GM10266 (cell line): ENCODE measurements around the gene SHH.

Experiments used
- DNase-seq: peaks from one replicate; pipeline ENCODE4 v3.0.0; 2012; ENCODE audit errors: extremely low spot score
- CTCF ChIP-seq: IDR thresholded peaks from 2 replicates; pipeline ENCODE4 v1.5.1; 2012; ENCODE audit warnings: mild to moderate bottlenecking, low read depth; ENCODE audit not compliant: control insufficient read depth, insufficient read depth; ENCODE audit errors: missing control alignments

Gene SHH

GRCh38 chr7:155811560-155811894, 736 bp downstream of the SHH start:
- no peak for DNase-seq
- TF ChIP-seq CTCF: no peak

DNA sequence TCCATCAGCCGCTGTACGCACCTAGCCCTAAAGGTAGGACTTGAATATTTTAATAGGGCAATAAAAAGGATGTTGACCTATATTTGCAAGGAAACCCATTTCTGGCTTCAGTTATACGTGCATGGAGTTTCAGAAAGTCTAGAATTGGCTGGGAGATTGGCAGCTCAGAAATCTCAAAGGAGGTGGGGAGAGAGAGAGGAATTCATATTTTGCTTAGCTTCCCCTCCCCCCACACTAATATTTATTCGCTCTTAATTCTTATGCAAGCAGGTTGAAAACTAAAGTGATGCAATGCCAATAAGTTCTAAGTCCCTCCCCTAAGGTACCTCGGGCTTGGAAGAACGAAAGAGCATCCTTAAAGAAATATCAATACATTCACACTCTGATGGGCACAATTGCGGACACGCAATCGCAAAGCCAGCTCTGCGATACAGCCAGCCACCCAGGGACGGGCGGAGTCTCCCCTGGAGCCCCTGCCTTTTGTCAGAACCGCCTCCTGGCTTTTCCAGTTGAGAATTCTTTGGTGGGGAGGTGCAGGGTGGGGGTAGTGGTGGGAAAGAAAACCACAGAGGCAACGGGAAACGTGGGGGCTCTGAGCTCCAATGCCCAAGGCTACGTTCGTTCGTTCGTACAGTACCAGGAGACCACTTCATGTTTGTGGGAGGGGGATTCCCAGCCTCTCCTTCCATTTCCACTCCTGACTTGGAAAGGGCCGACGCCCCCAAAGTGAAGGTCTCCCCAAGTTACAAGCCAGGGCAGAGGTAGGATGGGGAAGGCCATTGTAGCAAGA, 1.3 kb downstream of the SHH start:
- no peak for DNase-seq
- no peak for TF ChIP-seq CTCF

DNA sequence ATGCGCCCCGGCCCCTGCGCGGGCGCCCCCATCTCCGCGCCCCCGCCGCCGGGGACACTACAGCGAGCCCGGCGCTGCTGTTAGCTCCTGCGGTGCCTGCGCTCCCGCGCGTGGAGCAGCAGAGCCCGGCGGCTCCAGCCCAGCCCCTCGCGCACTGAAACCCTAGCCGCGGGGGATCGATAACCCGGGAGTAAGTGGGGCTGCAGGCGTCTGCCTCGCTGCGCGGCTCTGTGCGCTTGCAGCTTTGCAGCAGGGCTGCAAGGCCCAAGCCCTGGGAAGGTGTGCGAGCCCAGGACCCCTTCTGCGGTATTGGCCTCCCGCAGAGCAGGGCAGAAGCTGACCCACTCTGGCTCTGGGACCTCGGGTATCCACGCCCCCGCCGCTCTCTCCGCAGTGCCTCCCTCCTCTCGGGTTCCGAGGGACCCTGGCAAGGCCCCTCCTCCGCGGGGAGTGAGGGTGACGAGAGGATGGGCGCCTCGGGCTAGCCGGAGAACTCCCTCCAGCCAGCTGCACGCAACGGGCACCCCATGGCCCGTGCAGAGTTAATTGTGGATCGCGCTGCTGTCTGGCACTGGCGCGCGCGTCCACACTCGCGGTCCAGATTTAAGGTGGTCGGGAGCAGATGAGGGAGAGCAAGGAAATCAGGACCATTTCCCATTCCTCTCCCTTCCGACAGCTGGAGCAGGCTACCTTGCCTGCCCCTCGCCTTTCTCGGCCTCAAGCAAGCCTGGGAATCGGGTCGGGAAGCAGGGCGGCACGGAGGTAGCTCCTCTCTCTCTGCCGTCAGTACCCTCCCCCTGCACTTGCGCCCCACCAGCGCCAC, 2.1 kb downstream of the SHH start:
- no peak for DNase-seq
- no peak for TF ChIP-seq CTCF

GRCh38 chr7:155809332-155809946, 2.8 kb downstream of the SHH start:
- no peak for TF ChIP-seq CTCF
- DNase-seq: no peak

DNA sequence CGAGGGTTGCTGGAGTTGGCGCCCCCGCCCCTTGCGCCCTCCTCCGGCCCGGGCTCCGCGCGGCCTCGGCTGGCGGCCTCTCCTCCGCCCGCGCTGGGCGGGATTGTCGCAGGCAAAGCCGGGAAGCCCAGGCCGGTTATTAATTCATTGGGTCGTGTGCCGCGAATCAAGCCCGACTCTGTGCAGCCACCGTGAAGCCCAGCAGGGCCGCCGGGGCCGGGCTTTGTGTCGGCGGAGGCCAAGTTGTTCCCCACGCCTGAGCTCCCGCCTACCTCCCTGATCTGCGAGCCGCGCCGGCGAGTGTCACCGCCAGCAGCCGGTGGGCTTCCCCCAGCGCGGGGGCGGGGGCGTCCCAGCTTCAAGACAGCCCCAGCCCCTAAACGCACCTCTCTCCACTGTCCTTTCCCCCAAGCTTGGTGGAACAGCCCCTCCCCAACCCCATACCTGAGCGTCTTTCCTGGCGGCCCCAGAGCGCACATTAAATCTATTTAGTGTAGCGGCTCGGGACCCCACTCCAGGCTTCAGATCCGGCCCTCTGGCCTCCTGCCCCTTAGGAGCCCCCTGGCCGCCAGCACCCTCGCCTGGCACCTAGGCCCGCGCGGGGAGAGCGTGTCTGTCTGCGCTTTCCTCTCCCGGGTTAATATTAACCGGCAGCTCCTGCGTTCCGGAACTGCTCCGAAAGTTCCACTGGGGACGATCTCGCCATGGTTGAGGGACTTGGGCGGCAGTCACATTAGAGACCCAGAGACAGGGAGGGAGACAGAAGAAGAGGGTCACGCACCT, 3.5 kb downstream of the SHH start:
- no peak for TF ChIP-seq CTCF
- no peak for DNase-seq

DNA sequence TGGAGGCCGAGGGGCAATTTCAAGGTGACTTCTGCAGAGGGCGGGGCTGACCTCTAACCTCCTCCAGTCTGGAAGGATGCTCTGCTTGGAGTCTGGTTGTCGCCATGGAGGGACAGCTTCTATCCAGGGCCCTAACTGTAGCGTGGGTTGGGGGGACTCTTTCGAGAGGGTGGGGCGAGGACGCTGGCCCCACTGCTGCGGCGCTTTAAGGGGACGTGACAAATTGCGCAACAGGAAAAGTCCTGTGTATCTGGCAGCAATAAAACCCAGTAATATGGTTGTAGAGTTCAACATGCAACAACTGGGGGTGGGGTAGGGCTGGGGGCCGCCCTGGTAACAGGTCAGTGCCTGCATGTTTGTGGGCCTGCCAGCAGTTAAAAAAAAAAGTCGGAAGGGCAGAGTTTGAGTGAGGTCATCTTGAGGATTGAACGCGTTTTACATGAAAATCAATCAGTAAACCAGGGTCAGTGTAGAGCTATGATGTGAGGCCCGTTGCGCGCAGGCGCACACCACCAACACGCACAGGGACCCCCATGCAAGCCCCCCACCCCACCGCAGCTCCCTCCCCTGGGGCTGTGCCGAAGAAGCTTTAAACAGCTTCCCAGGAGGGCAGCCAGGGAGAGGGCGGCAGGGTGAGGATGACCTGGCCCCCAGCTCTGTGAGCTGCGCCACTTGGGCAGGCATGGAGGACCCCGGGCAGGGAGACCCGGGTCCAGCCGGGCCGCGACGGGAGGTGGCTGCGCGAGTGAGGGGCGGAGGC, 4.3 kb downstream of the SHH start:
- TF ChIP-seq CTCF: no peak
- DNase-seq: no peak
